Measurements from ENCODE around the gene CTSF.

Gene CTSF

GRCh38 chr11:66529655-66530054, 38.8 kb downstream of the CTSF start:
- no peak for DNase-seq

- DNase-seq, result no peak
Measured at GRCh38 chr11:66529069-66529468, 39.3 kb downstream of the CTSF start.

- DNase-seq, result no peak
Measured at GRCh38 chr11:66524304-66525040, 43.9 kb downstream of the CTSF start.

- DNase-seq, result no peak
Measured at GRCh38 chr11:66523611-66524010, 44.8 kb downstream of the CTSF start.

Data from stimulated activated CD4-positive, alpha-beta T cell treated with anti-CD3 and anti-CD28 coated beads, Interleukin-15, amount 100 ng/mL, for 24 hours (primary cell).